SU-DHL-6 (cell line): ENCODE measurements around the gene CLSTN2.

Experiments used
- H2AFZ ChIP-seq: fragments of 200-600 bp; sonication (generic); 2 replicates; pipeline ENCODE4 v1.6.1; 2014; ENCODE audit warnings: low read depth, mild to moderate bottlenecking, moderate library complexity, mixed read lengths, antibody characterized with exemption, low read length; ENCODE audit not compliant: severe bottlenecking
- H3F3A ChIP-seq: fragments of 200-600 bp; shearing (Covaris generic); 2 replicates; pipeline ENCODE4 v1.6.0; 2016; ENCODE audit warnings: antibody characterized with exemption, mild to moderate bottlenecking; ENCODE audit not compliant: insufficient read depth
- H3K27ac ChIP-seq: fragments of 200-600 bp; sonication (generic); 2 replicates; pipeline ENCODE4 v1.5.1; 2016; ENCODE audit warnings: low read depth, mild to moderate bottlenecking, low read length, moderate library complexity, mixed read lengths
- H3K27me3 ChIP-seq: fragments of 200-600 bp; sonication (generic), shearing (Covaris generic); 2 replicates; pipeline ENCODE4 v1.6.0; 2014; ENCODE audit warnings: mild to moderate bottlenecking, low read length
- H3K36me3 ChIP-seq: fragments of 200-600 bp; sonication (generic); 2 replicates; pipeline ENCODE4 v1.6.1; 2014; ENCODE audit warnings: mild to moderate bottlenecking, low read length, mixed read lengths
- H3K4me2 ChIP-seq: fragments of 300-600, 200-600 bp; shearing (Covaris generic), sonication (generic); 2 replicates; pipeline ENCODE4 v1.6.0; 2014; ENCODE audit warnings: low read length, low read depth, mild to moderate bottlenecking; ENCODE audit not compliant: poor library complexity, severe bottlenecking
- H3K4me3 ChIP-seq: fragments of 200-600 bp; sonication (generic); 2 replicates; pipeline ENCODE4 v1.5.1; 2014; ENCODE audit warnings: antibody characterized with exemption, low read length, mild to moderate bottlenecking, mixed read lengths; ENCODE audit not compliant: insufficient read depth, poor library complexity, severe bottlenecking
- H3K79me2 ChIP-seq: fragments of 200-600 bp; sonication (generic); 2 replicates; pipeline ENCODE4 v1.6.1; 2014; ENCODE audit warnings: mild to moderate bottlenecking, low read length, moderate library complexity; ENCODE audit not compliant: insufficient read depth
- H3K9ac ChIP-seq: fragments of 200-600 bp; sonication (generic); 2 replicates; pipeline ENCODE4 v1.7.0; 2014; ENCODE audit warnings: mild to moderate bottlenecking, low read length
- H3K9me2 ChIP-seq: fragments of 200-600 bp; sonication (generic); replicated peaks from 2 replicates; pipeline ENCODE4 v1.6.1; 2014; ENCODE audit warnings: low read length; ENCODE audit not compliant: insufficient read depth
- H3K9me3 ChIP-seq: fragments of 200-600 bp; sonication (generic); 2 replicates; pipeline ENCODE4 v1.6.1; 2014; ENCODE audit warnings: low read length, mixed read lengths; ENCODE audit not compliant: insufficient read depth
- H4K20me1 ChIP-seq: fragments of 200-600 bp; sonication (generic); 2 replicates; pipeline ENCODE4 v1.6.1; 2014; ENCODE audit warnings: low read depth, mild to moderate bottlenecking, antibody characterized with exemption, low read length, moderate library complexity, mixed read lengths
- CTCF ChIP-seq: fragments of 200-600 bp; sonication (generic); IDR thresholded peaks from one replicate; pipeline ENCODE4 v1.5.1; 2017; ENCODE audit warnings: antibody characterized with exemption, mild to moderate bottlenecking, low read length, moderate library complexity; ENCODE audit not compliant: insufficient read depth, poor library complexity, severe bottlenecking
- EZH2phosphoT487 ChIP-seq: fragments of 200-600 bp; sonication (generic), shearing (Covaris generic); conservative IDR thresholded peaks from 2 replicates; pipeline ENCODE4 v1.6.1; 2018; ENCODE audit warnings: mild to moderate bottlenecking, antibody characterized with exemption, low read length, moderate library complexity, mixed read lengths

The CLSTN2 gene

DNA sequence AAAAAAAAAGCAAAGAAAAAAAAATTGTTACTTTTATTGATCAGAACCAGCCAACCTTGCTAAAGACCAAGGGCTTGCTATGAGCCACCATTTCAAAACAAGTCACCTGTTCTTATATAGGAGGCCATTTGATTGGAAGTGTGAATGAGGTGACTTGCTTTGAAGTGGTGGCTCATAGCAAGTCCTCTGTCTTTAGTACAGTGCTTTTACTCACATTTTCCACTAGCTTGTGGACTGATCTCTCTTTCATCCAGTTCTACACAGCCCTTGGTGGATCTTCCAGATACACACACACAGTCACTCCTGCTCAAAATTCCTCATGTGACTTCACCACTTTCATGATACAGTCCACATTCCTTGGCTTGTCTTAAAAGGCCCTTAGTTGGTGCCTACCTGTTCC, 13.5 kb downstream of the CLSTN2 start:
- H3K9ac ChIP-seq: no peak overlapping the region
- no peaks in the 10 kb centered on the region for H3F3A ChIP-seq
- H3K4me2 ChIP-seq: no peak overlapping the region
- no peak overlapping the region for H2AFZ ChIP-seq
- no peaks in the 10 kb centered on the region for H3K9me3 ChIP-seq
- no peaks in the 10 kb centered on the region for H3K79me2 ChIP-seq
- no peak for TF ChIP-seq CTCF
- H4K20me1 ChIP-seq: no peaks in the 10 kb centered on the region
- no peaks in the 10 kb centered on the region for H3K27me3 ChIP-seq
- H3K27ac ChIP-seq: no peak overlapping the region
- no peaks in the 10 kb centered on the region for H3K9me2 ChIP-seq
- no peak overlapping the region for H3K4me3 ChIP-seq
- no peaks in the 10 kb centered on the region for H3K36me3 ChIP-seq

DNA sequence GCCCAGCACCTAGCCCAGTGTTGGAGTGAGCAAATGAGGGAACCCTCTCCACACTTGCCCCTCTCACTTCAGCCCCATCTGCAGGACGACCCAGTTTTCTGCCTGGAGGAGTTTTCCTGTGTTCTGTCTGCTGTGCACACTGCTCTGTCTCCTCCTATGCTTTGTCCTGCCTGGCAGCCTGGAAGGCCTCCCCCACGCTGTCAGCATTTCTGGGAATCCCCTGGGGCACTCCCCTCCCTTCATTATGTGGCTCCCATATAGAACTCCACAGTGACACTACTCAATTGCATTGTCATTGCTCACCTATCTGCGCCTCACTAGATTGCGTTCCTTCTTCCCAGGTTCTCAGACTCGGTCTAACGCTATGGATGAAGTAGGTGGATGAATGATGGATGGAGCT, 13.9 kb downstream of the CLSTN2 start:
- TF ChIP-seq CTCF: no peak
- no peak for TF ChIP-seq EZH2phosphoT487

DNA sequence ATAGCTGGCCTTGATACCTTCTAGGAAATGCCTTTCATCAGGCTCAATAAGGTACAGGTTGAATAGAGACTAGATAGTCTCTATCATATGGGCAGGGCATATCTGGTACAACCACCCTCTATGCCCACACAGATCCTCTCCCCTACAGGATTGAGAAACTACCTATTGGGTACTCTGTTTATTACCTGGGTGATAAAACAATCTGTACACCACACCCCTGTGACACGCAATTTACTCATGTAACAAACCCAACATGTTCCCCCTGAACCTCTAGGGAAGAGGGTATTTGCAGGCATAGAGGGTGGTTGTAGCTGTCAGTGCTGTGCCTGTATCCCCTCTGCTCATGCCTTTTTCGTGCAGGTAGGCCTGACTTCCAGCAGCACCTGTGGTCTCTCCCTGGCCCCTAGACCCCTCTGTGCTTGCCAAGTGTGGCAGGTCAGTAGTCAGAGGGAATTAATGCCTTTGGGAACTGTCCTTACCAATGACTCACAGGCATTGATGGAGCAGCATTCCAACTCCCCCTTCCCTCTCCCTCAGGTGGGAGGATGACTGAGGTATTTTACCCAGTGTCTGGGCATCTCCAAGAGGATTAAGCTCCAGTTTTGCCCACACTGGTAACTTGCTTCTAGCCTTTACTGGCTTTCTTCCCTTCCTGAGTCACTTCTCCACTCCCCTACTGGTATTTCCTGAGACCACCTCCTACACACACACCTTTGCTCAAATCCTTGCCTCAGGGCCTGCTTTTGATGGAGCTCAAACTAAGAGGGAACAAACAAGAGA, 18.3 kb downstream of the CLSTN2 start:
- no peak overlapping the region for H3K9ac ChIP-seq
- no peaks in the 10 kb centered on the region for H4K20me1 ChIP-seq
- H2AFZ ChIP-seq: no peak overlapping the region
- H3K27me3 ChIP-seq: no peaks in the 10 kb centered on the region
- H3K79me2 ChIP-seq: no peaks in the 10 kb centered on the region
- no peak overlapping the region for H3K4me2 ChIP-seq
- no peaks in the 10 kb centered on the region for H3K36me3 ChIP-seq
- no peak overlapping the region for H3K4me3 ChIP-seq
- no peak overlapping the region for H3K27ac ChIP-seq
- no peaks in the 10 kb centered on the region for H3K9me3 ChIP-seq
- no peak for TF ChIP-seq CTCF
- no peak for TF ChIP-seq EZH2phosphoT487
- H3F3A ChIP-seq: no peaks in the 10 kb centered on the region
- H3K9me2 ChIP-seq: no peaks in the 10 kb centered on the region

More for the DNA sequence above, 13.9 kb downstream of the CLSTN2 start:
- Histone ChIP-seq H3K9me3 (no peaks in the 10 kb centered on the region), H3K27me3 (no peaks in the 10 kb centered on the region), H2AFZ (no peak overlapping the region), H3K4me3 (no peak overlapping the region), H3F3A (no peaks in the 10 kb centered on the region), H3K27ac (no peak overlapping the region), H3K4me2 (no peak overlapping the region), H4K20me1 (no peaks in the 10 kb centered on the region), H3K9me2 (no peaks in the 10 kb centered on the region), H3K36me3 (no peaks in the 10 kb centered on the region), H3K79me2 (no peaks in the 10 kb centered on the region), H3K9ac (no peak overlapping the region)
